Cardiac muscle cell (in vitro differentiated cells and primary cell): ENCODE results near the gene HMG20B. TPM values are rescaled to one million over a fixed set of nuclear protein-coding genes. Genes with fewer than 3 reads are reported as not detected.
A peak's percentile ranks its signal among the peaks of the same experiment; 100 is the strongest.

ENCODE experiments used
- DNase-seq, 2 donors: peaks; one replicate each; pipeline versions ENCODE4 v3.0.0 to v3.0.0-alpha.2; 2010 to 2017; ENCODE audit warnings: low read depth in 1 of 2, low spot score in 1 of 2
- H3K27ac ChIP-seq: fragments of 200-600 bp; sonication (generic); 2 replicates; pipeline ENCODE4 v1.5.1; 2016
- H3K27me3 ChIP-seq: fragments of 200-600 bp; sonication (generic); 2 replicates; pipeline ENCODE4 v1.6.0; 2016; ENCODE audit warnings: control low read depth
- H3K36me3 ChIP-seq: fragments of 200-600 bp; sonication (generic); 2 replicates; pipeline ENCODE4 v1.5.1; 2016; ENCODE audit warnings: control low read depth
- H3K4me1 ChIP-seq: fragments of 200-600 bp; sonication (generic); 2 replicates; pipeline ENCODE4 v1.8.1; 2017; ENCODE audit warnings: low read depth, mild to moderate bottlenecking, mixed run types
- H3K4me3 ChIP-seq: fragments of 200-600 bp; sonication (generic); 2 replicates; pipeline ENCODE4 v1.5.1; 2016; ENCODE audit warnings: mild to moderate bottlenecking
- H3K9me3 ChIP-seq: fragments of 200-600 bp; sonication (generic); 2 replicates; pipeline ENCODE4 v1.5.1; 2017; ENCODE audit warnings: low read depth, mild to moderate bottlenecking, control low read depth
- polyA plus RNA-seq: library from polyadenylated mRNA; unstranded; fragments of >200 nt; fragmentation: Nextera tagmentation; extraction: Ambion mirVana; gene quantifications from 2 replicates; pipeline ENCODE4 v1.2.1, GENCODE V29; 2016
- total RNA-seq: library from RNA; depleted of rRNA; stranded (reverse); fragments of >200 nt; gene quantifications from 2 replicates; pipeline ENCODE4 v1.2.3, GENCODE V29; 2016
- TF ChIP-seq, protein P1 (sequence below): IDR thresholded peaks from 2 replicates; pipeline ENCODE4 v1.5.1; 2012; ENCODE audit warnings: low read depth, mild to moderate bottlenecking, low read length

The HMG20B gene
- total and polyA plus RNA-seq, 2 experiments from 2014 or later: 154 to 253 TPM

DNA sequence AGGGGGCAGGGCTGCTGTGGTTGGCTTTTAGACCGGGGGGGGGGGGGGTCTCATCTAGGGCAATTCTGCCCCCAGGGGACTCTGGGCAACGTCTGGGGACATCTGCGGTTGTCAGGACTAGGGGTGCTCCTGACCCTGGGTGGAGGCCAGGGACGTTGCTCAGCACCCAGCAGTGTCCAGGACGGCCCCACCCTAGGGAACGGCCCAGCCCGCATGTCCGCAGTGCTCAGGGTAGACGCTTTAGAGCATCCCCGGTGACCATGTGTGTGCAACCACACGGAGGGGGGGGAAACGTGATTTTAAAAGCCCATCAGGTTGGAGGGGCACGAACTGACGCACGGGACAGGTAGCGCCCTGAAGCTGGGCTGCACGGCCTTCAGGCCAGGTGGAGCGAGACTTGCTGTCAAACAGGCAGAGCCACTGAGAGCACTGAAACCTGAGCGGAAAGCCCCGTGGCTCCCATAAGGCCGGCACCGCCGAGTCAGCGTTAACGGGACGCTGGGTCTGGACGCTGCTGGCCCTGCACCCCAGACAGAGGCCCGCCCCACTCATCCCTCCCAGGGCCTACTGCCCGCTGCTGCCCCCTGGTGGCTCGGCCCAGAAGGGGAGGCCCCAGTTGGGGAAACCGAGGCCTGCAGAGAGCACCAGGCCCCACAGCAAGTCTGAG lies 45.5 kb downstream of the HMG20B start:
- TF ChIP-seq, protein P1, sequence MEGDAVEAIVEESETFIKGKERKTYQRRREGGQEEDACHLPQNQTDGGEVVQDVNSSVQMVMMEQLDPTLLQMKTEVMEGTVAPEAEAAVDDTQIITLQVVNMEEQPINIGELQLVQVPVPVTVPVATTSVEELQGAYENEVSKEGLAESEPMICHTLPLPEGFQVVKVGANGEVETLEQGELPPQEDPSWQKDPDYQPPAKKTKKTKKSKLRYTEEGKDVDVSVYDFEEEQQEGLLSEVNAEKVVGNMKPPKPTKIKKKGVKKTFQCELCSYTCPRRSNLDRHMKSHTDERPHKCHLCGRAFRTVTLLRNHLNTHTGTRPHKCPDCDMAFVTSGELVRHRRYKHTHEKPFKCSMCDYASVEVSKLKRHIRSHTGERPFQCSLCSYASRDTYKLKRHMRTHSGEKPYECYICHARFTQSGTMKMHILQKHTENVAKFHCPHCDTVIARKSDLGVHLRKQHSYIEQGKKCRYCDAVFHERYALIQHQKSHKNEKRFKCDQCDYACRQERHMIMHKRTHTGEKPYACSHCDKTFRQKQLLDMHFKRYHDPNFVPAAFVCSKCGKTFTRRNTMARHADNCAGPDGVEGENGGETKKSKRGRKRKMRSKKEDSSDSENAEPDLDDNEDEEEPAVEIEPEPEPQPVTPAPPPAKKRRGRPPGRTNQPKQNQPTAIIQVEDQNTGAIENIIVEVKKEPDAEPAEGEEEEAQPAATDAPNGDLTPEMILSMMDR: peak; percentile 91
- no peak overlapping the region for H3K4me3 ChIP-seq
- peak; percentile 51 to 67 for DNase-seq
- H3K27ac ChIP-seq: no peak overlapping the region
- H3K36me3 ChIP-seq: no peaks in the 10 kb centered on the region
- no peaks in the 10 kb centered on the region for H3K9me3 ChIP-seq
- no peaks in the 10 kb centered on the region for H3K4me1 ChIP-seq
- H3K27me3 ChIP-seq: no peaks in the 10 kb centered on the region

DNA sequence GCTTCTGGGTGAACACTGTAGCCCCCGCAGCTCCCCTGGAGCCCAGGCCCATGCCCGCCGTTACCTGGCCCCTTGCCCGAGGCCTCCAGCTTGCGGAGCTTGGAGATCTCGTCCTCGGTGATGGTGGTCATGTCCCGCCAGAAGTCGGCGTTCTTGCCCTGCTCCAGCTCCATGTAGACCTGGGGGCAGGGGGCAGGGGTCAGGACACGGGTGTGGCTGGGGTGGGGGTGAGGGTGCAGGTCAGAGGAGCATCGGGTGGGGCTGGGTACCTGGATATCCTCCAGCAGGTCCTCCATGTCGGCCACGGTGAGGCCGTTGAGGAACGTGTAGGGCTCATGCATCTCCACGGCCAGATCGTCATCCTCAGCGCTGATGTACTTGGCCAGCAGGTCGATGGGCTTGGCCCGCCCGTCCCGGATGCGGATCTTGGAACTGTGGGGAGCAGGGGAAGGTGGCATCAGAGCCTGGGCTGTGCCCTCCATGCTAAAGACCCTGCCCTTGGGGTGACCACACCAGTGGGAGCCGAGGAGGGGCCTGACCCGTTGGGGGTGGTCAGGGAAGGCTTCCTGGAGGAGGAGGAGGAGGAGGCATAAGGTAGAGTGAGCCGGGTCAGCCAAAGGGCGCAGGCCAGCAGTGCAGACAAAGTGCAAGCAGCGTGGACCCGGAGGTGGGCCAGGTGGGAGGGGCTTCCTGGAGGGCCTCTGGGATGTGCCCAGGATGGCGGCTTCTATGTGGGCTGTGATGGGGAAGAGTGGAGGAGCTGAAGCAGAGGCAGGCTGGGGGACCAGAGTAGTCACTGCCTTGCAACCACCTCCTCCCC lies 46.3 kb downstream of the HMG20B start:
- Histone ChIP-seq H3K27me3 (no peaks in the 10 kb centered on the region), H3K36me3 (no peaks in the 10 kb centered on the region), H3K4me1 (no peaks in the 10 kb centered on the region), H3K27ac (no peak overlapping the region), H3K9me3 (no peaks in the 10 kb centered on the region), H3K4me3 (no peak overlapping the region)
- TF ChIP-seq, protein P1: no peak
- no peak for DNase-seq

DNA sequence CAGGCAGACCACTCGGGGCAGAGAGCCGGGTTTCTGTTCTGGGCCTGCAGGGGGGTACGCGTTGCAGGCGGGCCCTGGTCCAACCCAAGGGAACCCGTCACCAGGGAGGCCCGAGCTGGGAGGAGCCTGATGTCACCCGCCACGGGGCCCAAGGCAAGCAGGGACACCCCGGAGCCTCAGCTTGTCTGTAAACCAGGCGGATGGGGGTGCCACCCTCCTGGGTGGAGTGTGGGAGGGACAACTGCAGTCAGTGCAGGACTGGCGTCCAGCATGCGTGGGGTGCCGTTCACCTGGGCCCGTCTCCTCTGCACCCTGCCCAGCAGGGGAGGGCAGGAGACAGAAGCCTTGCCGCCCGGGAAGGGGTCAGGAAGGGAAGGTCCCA lies 46.9 kb downstream of the HMG20B start:
- Histone ChIP-seq H3K4me3 (no peak overlapping the region), H3K4me1 (no peaks in the 10 kb centered on the region), H3K27ac (no peak overlapping the region), H3K27me3 (no peaks in the 10 kb centered on the region), H3K36me3 (no peaks in the 10 kb centered on the region), H3K9me3 (no peaks in the 10 kb centered on the region)
- no peak for DNase-seq
- TF ChIP-seq, protein P1: no peak

DNA sequence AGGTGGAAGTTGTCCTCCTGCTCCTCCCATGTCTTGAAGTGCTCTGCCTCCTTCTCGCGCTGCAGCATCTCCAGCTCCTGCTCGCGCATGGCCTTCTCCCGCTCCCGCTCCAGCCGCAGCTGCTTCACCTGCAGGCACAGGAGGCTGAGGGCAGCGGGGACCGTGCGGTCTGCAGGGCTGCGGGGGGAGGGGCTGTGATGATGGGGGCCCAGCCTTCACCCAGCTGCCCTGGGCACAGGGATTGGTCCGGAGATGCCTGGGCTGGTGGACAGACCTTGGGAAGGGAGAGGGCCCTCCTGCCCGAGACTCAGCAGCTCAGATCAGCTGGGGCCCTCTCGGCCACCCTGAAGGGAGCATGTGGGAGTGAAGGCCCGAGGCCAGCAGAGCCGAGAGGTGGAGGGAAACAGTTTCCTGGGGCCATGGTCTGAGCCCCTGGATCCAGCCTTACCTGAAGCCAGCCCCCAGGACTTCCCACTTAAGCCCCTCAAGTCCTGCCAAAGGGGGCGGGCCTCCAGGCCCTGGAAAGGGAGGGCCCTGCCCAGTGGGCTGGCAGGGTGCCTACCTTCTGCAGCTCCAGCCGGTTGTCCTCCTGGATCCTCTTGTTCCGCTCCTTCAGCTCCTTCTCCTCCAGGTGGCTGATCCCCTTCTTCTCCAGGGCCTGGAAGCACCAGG lies 47.5 kb downstream of the HMG20B start:
- Histone ChIP-seq H3K4me1 (peaks cover 2% of the 10 kb centered on the region), H3K36me3 (no peaks in the 10 kb centered on the region), H3K27me3 (no peaks in the 10 kb centered on the region), H3K9me3 (no peaks in the 10 kb centered on the region), H3K27ac (no peak overlapping the region), H3K4me3 (no peak overlapping the region)
- TF ChIP-seq, protein P1: no peak
- DNase-seq: no peak

DNA sequence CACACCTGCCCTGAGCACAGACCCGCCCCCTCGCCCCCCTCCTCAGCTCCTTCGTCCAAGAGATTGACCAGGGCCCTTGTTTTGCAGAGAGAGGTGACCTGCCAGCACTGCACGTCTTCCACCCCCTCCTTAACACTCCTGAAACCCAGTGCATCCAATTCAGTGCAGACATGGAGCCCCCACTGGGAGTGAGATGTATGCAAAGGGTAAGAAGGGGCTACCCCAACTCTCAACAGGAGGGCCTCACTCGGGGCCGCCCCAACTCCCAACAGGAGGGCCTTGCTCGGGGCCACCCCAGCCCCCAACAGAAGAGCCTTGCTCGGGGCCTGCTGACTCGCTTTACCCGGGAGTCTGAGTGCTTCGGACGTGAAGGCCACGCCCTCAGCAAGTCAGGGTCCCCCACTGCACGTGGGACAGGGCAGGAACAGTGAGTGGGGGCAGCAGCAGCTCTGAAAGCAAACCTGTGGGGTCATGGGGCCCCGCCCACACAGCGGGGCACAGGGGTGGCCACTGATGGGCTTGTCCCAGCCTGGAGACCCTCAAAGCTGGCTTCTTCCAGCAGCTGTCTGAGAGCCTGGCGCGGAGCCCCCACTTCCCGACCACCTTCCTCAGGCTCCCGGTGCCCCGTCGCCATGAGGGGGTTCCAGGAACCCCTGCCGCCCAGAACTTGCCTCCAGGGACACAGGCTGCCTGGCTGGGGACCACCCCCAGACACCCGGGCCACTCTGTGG lies 48.2 kb downstream of the HMG20B start:
- no peak overlapping the region for H3K27ac ChIP-seq
- H3K27me3 ChIP-seq: no peaks in the 10 kb centered on the region
- H3K4me3 ChIP-seq: no peak overlapping the region
- H3K4me1 ChIP-seq: peaks cover 7% of the 10 kb centered on the region
- TF ChIP-seq, protein P1: no peak
- no peak for DNase-seq
- H3K9me3 ChIP-seq: no peaks in the 10 kb centered on the region
- no peaks in the 10 kb centered on the region for H3K36me3 ChIP-seq
